GM10248 (cell line): ENCODE data around the gene LRRC8A.

Experiments used
- CTCF ChIA-PET: fragments of 300-600 bp; sonication (Branson Sonifier 250); formaldehyde crosslinking; extraction: SDS; loops from one replicate; lab custom pipeline; 2021; ENCODE audit warnings: antibody characterized with exemption; lab: Yijun Ruan, JAX
- POLR2A ChIA-PET: fragments of 350-650 bp; sonication (Branson Sonifier 250); formaldehyde crosslinking; extraction: SDS; loops from one replicate; lab custom pipeline; 2020; ENCODE audit warnings: antibody characterized with exemption; lab: Yijun Ruan, JAX
- DNase-seq: peaks from one replicate; pipeline ENCODE4 v3.0.0; 2012; ENCODE audit errors: extremely low spot score
- CTCF ChIP-seq: IDR thresholded peaks from 2 replicates; pipeline ENCODE4 v1.5.1; 2012; ENCODE audit warnings: mild to moderate bottlenecking, low read depth; ENCODE audit errors: extremely low read depth, missing control alignments, control extremely low read depth

The LRRC8A gene

GRCh38 chr9:128877852-128878251 lies 4.1 kb upstream of the LRRC8A start:
- ChIA-PET CTCF (interaction anchor here (1.8 to 6.2 kb wide), 3 partner anchors 15 to 59 kb away, joined by 7 to 50 read pairs (median 15); partner anchors contain the start of gene ENDOG), POLR2A (no interaction called here)
- no peak for DNase-seq
- no peak for TF ChIP-seq CTCF

- TF ChIP-seq CTCF = no peak
- no peak for DNase-seq
- POLR2A ChIA-PET = no interaction called here
- CTCF ChIA-PET = interaction anchor here (1.3 to 2.2 kb wide), 2 partner anchors 65 to 542 kb away, joined by 3 to 4 read pairs; no protein-coding TSS in a partner anchor
Observed at GRCh38 chr9:128882677-128883603, 1.0 kb downstream of the LRRC8A start.

- TF ChIP-seq CTCF = no peak
- ChIA-PET CTCF (interaction anchor here (1.2 kb wide), 1 partner anchor 20 kb away, joined by 3 read pairs; no protein-coding TSS in a partner anchor), POLR2A (no interaction called here)
- no peak for DNase-seq
Observed at GRCh38 chr9:128884164-128884563, 2.2 kb downstream of the LRRC8A start.

- POLR2A ChIA-PET = no interaction called here
- DNase-seq = no peak
- no peak for TF ChIP-seq CTCF
- CTCF ChIA-PET = no interaction called here
Observed at GRCh38 chr9:128885376-128885775, 3.4 kb downstream of the LRRC8A start.

GRCh38 chr9:128885798-128886197 lies 3.9 kb downstream of the LRRC8A start:
- CTCF ChIA-PET = interaction anchor here (2.7 kb wide), 1 partner anchor 24 kb away, joined by 10 read pairs; no protein-coding TSS in a partner anchor
- TF ChIP-seq CTCF = no peak
- no peak for DNase-seq
- POLR2A ChIA-PET = no interaction called here

GRCh38 chr9:128886211-128886891 lies 4.4 kb downstream of the LRRC8A start:
- TF ChIP-seq CTCF = no peak
- POLR2A ChIA-PET = no interaction called here
- DNase-seq = no peak
- CTCF ChIA-PET = interaction anchor here (2.7 kb wide), 1 partner anchor 24 kb away, joined by 10 read pairs; no protein-coding TSS in a partner anchor
